HepG2 (cell line): ENCODE measurements around the gene PAFAH1B2. TPM values are rescaled to one million over a fixed set of nuclear protein-coding genes. Genes with fewer than 3 reads are reported as not detected.

Source experiments
- CAMTA2 ChIP-seq: sonication (generic); formaldehyde crosslinking; IDR thresholded peaks from 2 replicates; pipeline ENCODE4 v1.4.0; 2020; ENCODE audit warnings: mild to moderate bottlenecking, missing genetic modification reagents, borderline replicate concordance
- CREM ChIP-seq, 2 experiments: sonication (generic) in 1 of 2; formaldehyde crosslinking in 1 of 2; IDR thresholded peaks; 2 replicates each; pipeline versions ENCODE4 v1.4.0 to v1.6.1; 2016 to 2020; ENCODE audit warnings: antibody characterized with exemption in 1 of 2, mild to moderate bottlenecking in 1 of 2, missing genetic modification reagents in 1 of 2
- DPF2 ChIP-seq: sonication (generic); formaldehyde crosslinking; IDR thresholded peaks from 2 replicates; pipeline ENCODE4 v1.4.0; 2020; ENCODE audit warnings: mild to moderate bottlenecking, low read depth, missing genetic modification reagents, borderline replicate concordance
- HNF4G ChIP-seq, 2 experiments: sonication (generic) in 1 of 2; formaldehyde crosslinking in 1 of 2; IDR thresholded peaks; 2 replicates each; pipeline versions ENCODE4 v1.4.0 to v1.6.1; 2011 to 2020; ENCODE audit warnings: borderline replicate concordance in 2 of 2, low read depth in 2 of 2, mild to moderate bottlenecking in 2 of 2, low read length in 1 of 2, missing genetic modification reagents in 1 of 2, moderate library complexity in 1 of 2
- KDM3A ChIP-seq: IDR thresholded peaks from 2 replicates; pipeline ENCODE4 v1.6.1; 2018; ENCODE audit warnings: low read depth, missing compliant biosample characterization
- MED1 ChIP-seq: sonication (generic); formaldehyde crosslinking; IDR thresholded peaks from 2 replicates; pipeline ENCODE4 v1.4.0; 2020; ENCODE audit warnings: missing genetic modification reagents
- MIXL1 ChIP-seq: IDR thresholded peaks from 2 replicates; pipeline ENCODE4 v1.6.1; 2016
- MZF1 ChIP-seq: sonication (generic); formaldehyde crosslinking; IDR thresholded peaks from 2 replicates; pipeline ENCODE4 v1.8.1; 2023; ENCODE audit warnings: mild to moderate bottlenecking, missing genetic modification reagents, borderline replicate concordance
- NPAS2 ChIP-seq: sonication (generic); formaldehyde crosslinking; IDR thresholded peaks from 2 replicates; pipeline ENCODE4 v1.8.0; 2022; ENCODE audit warnings: mild to moderate bottlenecking, missing genetic modification reagents, borderline replicate concordance
- SMARCC2 ChIP-seq: fragments of 450-650 bp; IDR thresholded peaks from 2 replicates; pipeline ENCODE4 v1.6.1; 2017; ENCODE audit warnings: antibody characterized with exemption, mild to moderate bottlenecking
- SOX13 ChIP-seq, 3 experiments: fragments of 450-650 bp in 1 of 3; sonication (generic) in 1 of 3; formaldehyde crosslinking in 1 of 3; IDR thresholded peaks in 2 of 3; conservative IDR thresholded peaks in 1 of 3; 2 replicates each; pipeline versions ENCODE4 v1.5.0 to v1.6.1; 2016 to 2020; ENCODE audit warnings: antibody characterized with exemption in 1 of 3, mild to moderate bottlenecking in 1 of 3, missing compliant biosample characterization in 1 of 3, missing genetic modification reagents in 1 of 3, moderate library complexity in 1 of 3
- TARDBP ChIP-seq: sonication (generic); formaldehyde crosslinking; IDR thresholded peaks from 2 replicates; pipeline ENCODE4 v1.8.0; 2022; ENCODE audit warnings: mild to moderate bottlenecking, missing genetic modification reagents
- TBP ChIP-seq: sonication (generic); formaldehyde crosslinking; IDR thresholded peaks from 2 replicates; pipeline ENCODE4 v1.5.0; 2020; ENCODE audit warnings: missing genetic modification reagents
- ZMYM4 ChIP-seq: sonication (generic); formaldehyde crosslinking; IDR thresholded peaks from 2 replicates; pipeline ENCODE4 v1.8.1; 2023; ENCODE audit warnings: mild to moderate bottlenecking, missing genetic modification reagents
- ZNF501 ChIP-seq: sonication (generic); formaldehyde crosslinking; IDR thresholded peaks from 2 replicates; pipeline ENCODE4 v1.5.1; 2020; ENCODE audit warnings: mild to moderate bottlenecking, moderate library complexity, missing genetic modification reagents
- ZNF577 ChIP-seq: sonication (generic); formaldehyde crosslinking; IDR thresholded peaks from 2 replicates; pipeline ENCODE4 v1.4.0; 2020; ENCODE audit warnings: mild to moderate bottlenecking, low read depth, missing genetic modification reagents, borderline replicate concordance
- ZNF839 ChIP-seq: sonication (generic); formaldehyde crosslinking; IDR thresholded peaks from 2 replicates; pipeline ENCODE4 v1.4.0; 2020; ENCODE audit warnings: missing genetic modification reagents, mild to moderate bottlenecking, borderline replicate concordance
- polyA plus RNA-seq, 8 experiments: library from polyadenylated mRNA; depleted of rRNA in 3 of 8; stranded (reverse) in 7 of 8; unstranded in 1 of 8; fragments of >200 nt; fragmentation: Illumina TruSeq in 4 of 8; extraction: Trizol in 4 of 8; gene quantifications; 2 replicates each; pipeline versions ENCODE4 v1.2.1 to v1.2.3, GENCODE V29; 2011 to 2016; ENCODE audit warnings: low read depth in 4 of 8, missing spikeins in 1 of 8, mixed read lengths in 1 of 8; ENCODE audit not compliant: insufficient read depth in 1 of 8
- total RNA-seq, 5 experiments: library from RNA; depleted of rRNA; stranded (reverse); fragments of >200 nt; fragmentation: Illumina TruSeq; extraction: Trizol; gene quantifications; 2 replicates each; pipeline ENCODE4 v1.2.3, GENCODE V29; 2016; ENCODE audit warnings: low read depth in 1 of 5
- TF ChIP-seq, protein P1 (sequence below), 2 experiments: IDR thresholded peaks; 2 replicates each; pipeline ENCODE4 v1.6.1; 2011 to 2012; ENCODE audit warnings: low read length in 2 of 2, borderline replicate concordance in 1 of 2, low read depth in 1 of 2, mild to moderate bottlenecking in 1 of 2, moderate library complexity in 1 of 2
- TF ChIP-seq, protein P2 (sequence below): sonication (generic); formaldehyde crosslinking; conservative IDR thresholded peaks from 2 replicates; pipeline ENCODE4 v1.5.0; 2020; ENCODE audit warnings: missing genetic modification reagents
- TF ChIP-seq, protein P3 (sequence below): sonication (generic); formaldehyde crosslinking; IDR thresholded peaks from 2 replicates; pipeline ENCODE4 v1.8.1; 2023; ENCODE audit warnings: mild to moderate bottlenecking, missing genetic modification reagents

The PAFAH1B2 gene
- total and polyA plus RNA-seq, 2 of the 13 experiments (the other 11 are each of a cell fraction or from before 2014, with no cell fraction given): 28.8 to 104 TPM

DNA sequence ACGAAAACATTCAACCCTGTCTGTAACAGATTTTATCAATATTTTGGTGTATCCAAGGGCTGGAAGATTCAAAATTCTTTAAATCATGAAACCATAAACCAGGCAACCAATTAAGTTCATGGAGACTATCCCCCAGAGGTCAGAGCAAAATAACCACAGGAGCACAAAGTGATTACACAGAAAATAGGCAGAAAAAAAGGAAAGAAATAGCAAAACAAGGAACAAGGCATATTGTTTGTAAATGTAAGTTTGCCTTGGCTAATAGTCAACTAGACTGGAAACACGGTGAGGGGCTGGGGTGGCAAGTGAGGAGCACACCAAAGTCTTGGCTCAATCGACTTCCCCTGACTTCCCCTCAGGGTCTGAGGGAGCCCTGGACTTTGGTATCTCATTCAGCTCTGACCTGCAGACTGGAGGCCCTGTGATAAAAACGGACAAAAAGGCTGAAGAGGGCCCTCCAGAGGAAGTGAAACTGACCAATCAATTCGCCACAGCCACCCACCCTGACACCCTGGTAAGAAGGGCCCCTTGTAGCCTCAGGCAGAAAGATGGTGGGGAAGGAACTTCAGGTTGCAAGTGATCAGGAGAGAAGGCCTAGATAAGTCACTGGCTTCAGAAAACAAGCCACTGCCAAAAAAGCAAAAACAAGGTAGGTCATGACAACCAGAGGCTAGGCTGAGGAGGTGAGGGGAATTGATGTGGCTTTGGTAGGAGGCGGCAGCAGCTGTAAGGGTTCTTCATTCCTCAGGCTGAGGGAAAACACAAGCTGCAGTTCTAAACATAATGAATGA lies 47.7 kb upstream of the PAFAH1B2 start (continued):
- TF ChIP-seq ZNF577 (CRISPR knock-in tag): no peak
- no peak for TF ChIP-seq SMARCC2
- TF ChIP-seq CREM (IDR thresholded peaks at IDR 0.05): peak; percentile 19; the same call in 1 of the 2 replicates
- TF ChIP-seq CREM (CRISPR knock-in tag; IDR thresholded peaks at IDR 0.05): no peak
- 0 out of 2 replicates have a peak, but pooled peaks have one; percentile 37 for TF ChIP-seq TARDBP (CRISPR knock-in tag)
- peak; percentile 34 for TF ChIP-seq MIXL1
- TF ChIP-seq, protein P1, sequence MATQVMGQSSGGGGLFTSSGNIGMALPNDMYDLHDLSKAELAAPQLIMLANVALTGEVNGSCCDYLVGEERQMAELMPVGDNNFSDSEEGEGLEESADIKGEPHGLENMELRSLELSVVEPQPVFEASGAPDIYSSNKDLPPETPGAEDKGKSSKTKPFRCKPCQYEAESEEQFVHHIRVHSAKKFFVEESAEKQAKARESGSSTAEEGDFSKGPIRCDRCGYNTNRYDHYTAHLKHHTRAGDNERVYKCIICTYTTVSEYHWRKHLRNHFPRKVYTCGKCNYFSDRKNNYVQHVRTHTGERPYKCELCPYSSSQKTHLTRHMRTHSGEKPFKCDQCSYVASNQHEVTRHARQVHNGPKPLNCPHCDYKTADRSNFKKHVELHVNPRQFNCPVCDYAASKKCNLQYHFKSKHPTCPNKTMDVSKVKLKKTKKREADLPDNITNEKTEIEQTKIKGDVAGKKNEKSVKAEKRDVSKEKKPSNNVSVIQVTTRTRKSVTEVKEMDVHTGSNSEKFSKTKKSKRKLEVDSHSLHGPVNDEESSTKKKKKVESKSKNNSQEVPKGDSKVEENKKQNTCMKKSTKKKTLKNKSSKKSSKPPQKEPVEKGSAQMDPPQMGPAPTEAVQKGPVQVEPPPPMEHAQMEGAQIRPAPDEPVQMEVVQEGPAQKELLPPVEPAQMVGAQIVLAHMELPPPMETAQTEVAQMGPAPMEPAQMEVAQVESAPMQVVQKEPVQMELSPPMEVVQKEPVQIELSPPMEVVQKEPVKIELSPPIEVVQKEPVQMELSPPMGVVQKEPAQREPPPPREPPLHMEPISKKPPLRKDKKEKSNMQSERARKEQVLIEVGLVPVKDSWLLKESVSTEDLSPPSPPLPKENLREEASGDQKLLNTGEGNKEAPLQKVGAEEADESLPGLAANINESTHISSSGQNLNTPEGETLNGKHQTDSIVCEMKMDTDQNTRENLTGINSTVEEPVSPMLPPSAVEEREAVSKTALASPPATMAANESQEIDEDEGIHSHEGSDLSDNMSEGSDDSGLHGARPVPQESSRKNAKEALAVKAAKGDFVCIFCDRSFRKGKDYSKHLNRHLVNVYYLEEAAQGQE (IDR thresholded peaks at IDR 0.05; ENCODE audit: borderline replicate concordance in 1 of 2, low read depth in 1 of 2, low read length in 2 of 2): no peak
- peak; percentile 44; the same call in 1 of the 2 replicates for TF ChIP-seq ZMYM4 (CRISPR knock-in tag)
- TF ChIP-seq TBP (CRISPR knock-in tag): no peak
- peak; percentile 42; the same call in 1 of the 2 replicates for TF ChIP-seq SOX13 (IDR thresholded peaks at IDR 0.05)
- TF ChIP-seq SOX13 (CRISPR knock-in tag; conservative IDR thresholded peaks at IDR 0.05 in 1 of 2, IDR thresholded peaks at IDR 0.05 in 1 of 2): peak in 1 of 2 experiments; percentile 62; a peak in 2 of 4 replicates
- no peak for TF ChIP-seq NPAS2 (CRISPR knock-in tag)
- TF ChIP-seq ZNF501 (CRISPR knock-in tag): peak; percentile 73
- no peak for TF ChIP-seq ZNF839 (CRISPR knock-in tag)
- TF ChIP-seq, protein P2, sequence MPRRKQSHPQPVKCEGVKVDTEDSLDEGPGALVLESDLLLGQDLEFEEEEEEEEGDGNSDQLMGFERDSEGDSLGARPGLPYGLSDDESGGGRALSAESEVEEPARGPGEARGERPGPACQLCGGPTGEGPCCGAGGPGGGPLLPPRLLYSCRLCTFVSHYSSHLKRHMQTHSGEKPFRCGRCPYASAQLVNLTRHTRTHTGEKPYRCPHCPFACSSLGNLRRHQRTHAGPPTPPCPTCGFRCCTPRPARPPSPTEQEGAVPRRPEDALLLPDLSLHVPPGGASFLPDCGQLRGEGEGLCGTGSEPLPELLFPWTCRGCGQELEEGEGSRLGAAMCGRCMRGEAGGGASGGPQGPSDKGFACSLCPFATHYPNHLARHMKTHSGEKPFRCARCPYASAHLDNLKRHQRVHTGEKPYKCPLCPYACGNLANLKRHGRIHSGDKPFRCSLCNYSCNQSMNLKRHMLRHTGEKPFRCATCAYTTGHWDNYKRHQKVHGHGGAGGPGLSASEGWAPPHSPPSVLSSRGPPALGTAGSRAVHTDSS (CRISPR knock-in tag): no peak
- no peak for TF ChIP-seq MZF1 (CRISPR knock-in tag)
- no peak; the same call in 1 of the 2 replicates for TF ChIP-seq DPF2
- peak; percentile 65 for TF ChIP-seq MED1 (CRISPR knock-in tag)
- TF ChIP-seq KDM3A (CRISPR knock-in tag): no peak
- no peak for TF ChIP-seq CAMTA2 (CRISPR knock-in tag)
- TF ChIP-seq, protein P3, sequence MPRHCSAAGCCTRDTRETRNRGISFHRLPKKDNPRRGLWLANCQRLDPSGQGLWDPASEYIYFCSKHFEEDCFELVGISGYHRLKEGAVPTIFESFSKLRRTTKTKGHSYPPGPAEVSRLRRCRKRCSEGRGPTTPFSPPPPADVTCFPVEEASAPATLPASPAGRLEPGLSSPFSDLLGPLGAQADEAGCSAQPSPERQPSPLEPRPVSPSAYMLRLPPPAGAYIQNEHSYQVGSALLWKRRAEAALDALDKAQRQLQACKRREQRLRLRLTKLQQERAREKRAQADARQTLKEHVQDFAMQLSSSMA (CRISPR knock-in tag): no peak
- TF ChIP-seq HNF4G (IDR thresholded peaks at IDR 0.05; ENCODE audit: borderline replicate concordance, low read depth, low read length): peak; percentile 70
- peak; percentile 56; the same call in 1 of the 2 replicates for TF ChIP-seq HNF4G (CRISPR knock-in tag; IDR thresholded peaks at IDR 0.05; ENCODE audit: borderline replicate concordance, low read depth)
